Astrocyte (in vitro differentiated cells and primary cell): ENCODE data around the gene TBX4. TPM values are rescaled to one million over a fixed set of nuclear protein-coding genes. Genes with fewer than 3 reads are reported as not detected.

Source experiments
- DNase-seq: peaks from one replicate; pipeline ENCODE4 v3.0.0-alpha.2; 2010; ENCODE audit warnings: low read depth
- FAIRE-seq: peaks from 2 replicates; lab custom pipeline; 2011; peaks lifted over from hg19 to GRCh38; lab: Jason Lieb, UNC
- H2AFZ ChIP-seq: 2 replicates; pipeline ENCODE4 v1.6.0; 2012; ENCODE audit warnings: low read depth, low read length, inconsistent platforms
- H3K27ac ChIP-seq: 2 replicates; pipeline ENCODE4 v1.5.1; 2011; ENCODE audit warnings: low read depth, low read length, inconsistent platforms
- H3K27me3 ChIP-seq: 2 replicates; pipeline ENCODE4 v1.6.0; 2011; ENCODE audit warnings: low read length, inconsistent platforms; ENCODE audit not compliant: insufficient read depth
- H3K36me3 ChIP-seq: 2 replicates; pipeline ENCODE4 v1.5.1; 2011; ENCODE audit warnings: low read length, inconsistent platforms; ENCODE audit not compliant: insufficient read depth
- H3K4me1 ChIP-seq: 2 replicates; pipeline ENCODE4 v1.5.1; 2011; ENCODE audit warnings: low read length, inconsistent platforms; ENCODE audit not compliant: insufficient read depth
- H3K4me2 ChIP-seq: 2 replicates; pipeline ENCODE4 v1.6.0; 2012; ENCODE audit warnings: low read length, inconsistent platforms
- H3K4me3 ChIP-seq: 2 replicates; pipeline ENCODE4 v1.5.1; 2011; ENCODE audit warnings: low read depth, mild to moderate bottlenecking, low read length, inconsistent platforms; ENCODE audit not compliant: insufficient read depth
- H3K79me2 ChIP-seq: 2 replicates; pipeline ENCODE4 v1.6.0; 2012; ENCODE audit warnings: mild to moderate bottlenecking, low read length, inconsistent platforms; ENCODE audit not compliant: insufficient read depth
- H3K9ac ChIP-seq: 2 replicates; pipeline ENCODE4 v1.6.0; 2012; ENCODE audit warnings: mild to moderate bottlenecking, low read length, inconsistent platforms
- H3K9me3 ChIP-seq: 2 replicates; pipeline ENCODE4 v1.5.1; 2012; ENCODE audit warnings: low read depth, mild to moderate bottlenecking, low read length, inconsistent platforms; ENCODE audit not compliant: insufficient read depth
- H4K20me1 ChIP-seq: 2 replicates; pipeline ENCODE4 v1.6.0; 2012; ENCODE audit warnings: low read length, inconsistent platforms; ENCODE audit not compliant: insufficient read depth
- H3K27ac Mint-ChIP-seq: one replicate; pipeline ENCODE4 v1.8.0; 2021; ENCODE audit warnings: mild to moderate bottlenecking, mixed read lengths; ENCODE audit not compliant: unreplicated experiment
- H3K27me3 Mint-ChIP-seq: one replicate; pipeline ENCODE4 v1.8.0; 2021; ENCODE audit warnings: low read depth, mixed read lengths; ENCODE audit not compliant: unreplicated experiment
- H3K36me3 Mint-ChIP-seq: one replicate; pipeline ENCODE4 v1.8.0; 2021; ENCODE audit warnings: low read depth, mixed read lengths; ENCODE audit not compliant: unreplicated experiment
- H3K4me1 Mint-ChIP-seq: one replicate; pipeline ENCODE4 v1.8.0; 2021; ENCODE audit warnings: low read depth, mixed read lengths; ENCODE audit not compliant: unreplicated experiment
- H3K4me3 Mint-ChIP-seq: one replicate; pipeline ENCODE4 v1.8.0; 2021; ENCODE audit warnings: mild to moderate bottlenecking, moderate library complexity, mixed read lengths; ENCODE audit not compliant: unreplicated experiment
- H3K9me3 Mint-ChIP-seq: one replicate; pipeline ENCODE4 v1.8.0; 2021; ENCODE audit warnings: mild to moderate bottlenecking, mixed read lengths; ENCODE audit not compliant: unreplicated experiment
- EZH2 ChIP-seq: IDR thresholded peaks from 2 replicates; pipeline ENCODE4 v1.6.1; 2012; ENCODE audit warnings: mild to moderate bottlenecking, low read length, inconsistent platforms; ENCODE audit not compliant: insufficient read depth
- total RNA-seq: library from RNA; stranded (reverse); gene quantifications from 2 replicates; pipeline ENCODE4 v1.2.1, GENCODE V29; 2021
- TF ChIP-seq, protein P1 (sequence below): IDR thresholded peaks from 2 replicates; pipeline ENCODE4 v1.5.1; 2011; ENCODE audit warnings: low read depth, mild to moderate bottlenecking, inconsistent platforms, low read length, moderate library complexity; ENCODE audit not compliant: insufficient read depth

Gene TBX4
- total RNA-seq, 1 donor from 2014 or later = 0.14 TPM

GRCh38 chr17:61478790-61479492 is 26.7 kb downstream of the TBX4 start:
- Histone ChIP-seq H3K4me3 (no peak overlapping the region), H3K27ac (no peak overlapping the region), H3K4me1 (no peaks in the 10 kb centered on the region), H3K9ac (no peak overlapping the region), H3K79me2 (no peaks in the 10 kb centered on the region), H2AFZ (no peak overlapping the region), H3K27me3 (no peaks in the 10 kb centered on the region), H3K4me2 (no peak overlapping the region), H4K20me1 (no peaks in the 10 kb centered on the region), H3K36me3 (no peaks in the 10 kb centered on the region), H3K9me3 (no peaks in the 10 kb centered on the region)
- Mint-ChIP-seq H3K27me3 (peaks cover 54% of the 10 kb centered on the region), H3K9me3 (peaks cover 7% of the 10 kb centered on the region), H3K27ac (no peak overlapping the region), H3K36me3 (peaks cover 1% of the 10 kb centered on the region), H3K4me1 (peaks cover 9% of the 10 kb centered on the region), H3K4me3 (no peak overlapping the region)
- FAIRE-seq (no peak), DNase-seq (no peak)
- no peak for TF ChIP-seq EZH2
- TF ChIP-seq, protein P1, sequence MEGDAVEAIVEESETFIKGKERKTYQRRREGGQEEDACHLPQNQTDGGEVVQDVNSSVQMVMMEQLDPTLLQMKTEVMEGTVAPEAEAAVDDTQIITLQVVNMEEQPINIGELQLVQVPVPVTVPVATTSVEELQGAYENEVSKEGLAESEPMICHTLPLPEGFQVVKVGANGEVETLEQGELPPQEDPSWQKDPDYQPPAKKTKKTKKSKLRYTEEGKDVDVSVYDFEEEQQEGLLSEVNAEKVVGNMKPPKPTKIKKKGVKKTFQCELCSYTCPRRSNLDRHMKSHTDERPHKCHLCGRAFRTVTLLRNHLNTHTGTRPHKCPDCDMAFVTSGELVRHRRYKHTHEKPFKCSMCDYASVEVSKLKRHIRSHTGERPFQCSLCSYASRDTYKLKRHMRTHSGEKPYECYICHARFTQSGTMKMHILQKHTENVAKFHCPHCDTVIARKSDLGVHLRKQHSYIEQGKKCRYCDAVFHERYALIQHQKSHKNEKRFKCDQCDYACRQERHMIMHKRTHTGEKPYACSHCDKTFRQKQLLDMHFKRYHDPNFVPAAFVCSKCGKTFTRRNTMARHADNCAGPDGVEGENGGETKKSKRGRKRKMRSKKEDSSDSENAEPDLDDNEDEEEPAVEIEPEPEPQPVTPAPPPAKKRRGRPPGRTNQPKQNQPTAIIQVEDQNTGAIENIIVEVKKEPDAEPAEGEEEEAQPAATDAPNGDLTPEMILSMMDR = no peak

GRCh38 chr17:61479493-61480413 is 27.5 kb downstream of the TBX4 start:
- no peaks in the 10 kb centered on the region for H4K20me1 ChIP-seq
- no peaks in the 10 kb centered on the region for H3K4me1 ChIP-seq
- H3K4me2 ChIP-seq = no peak overlapping the region
- FAIRE-seq = no peak
- no peak for DNase-seq
- TF ChIP-seq, protein P1 = no peak
- TF ChIP-seq EZH2 = no peak
- no peak overlapping the region for H2AFZ ChIP-seq
- H3K4me3 ChIP-seq = no peak overlapping the region
- H3K36me3 Mint-ChIP-seq = peaks cover 1% of the 10 kb centered on the region
- no peaks in the 10 kb centered on the region for H3K36me3 ChIP-seq
- no peaks in the 10 kb centered on the region for H3K79me2 ChIP-seq
- no peak overlapping the region for H3K4me3 Mint-ChIP-seq
- no peak overlapping the region for H3K9ac ChIP-seq
- H3K9me3 Mint-ChIP-seq = peaks cover 7% of the 10 kb centered on the region
- peaks cover 49% of the 10 kb centered on the region for H3K27me3 Mint-ChIP-seq
- no peak overlapping the region for H3K27ac Mint-ChIP-seq
- no peaks in the 10 kb centered on the region for H3K9me3 ChIP-seq
- peaks cover 9% of the 10 kb centered on the region for H3K4me1 Mint-ChIP-seq
- no peak overlapping the region for H3K27ac ChIP-seq
- no peaks in the 10 kb centered on the region for H3K27me3 ChIP-seq
